GM19238 (cell line): ENCODE data around the gene ESYT1.

Source experiments
- DNase-seq: peaks from one replicate; pipeline ENCODE4 v3.0.0; 2011; ENCODE audit warnings: low spot score; ENCODE audit not compliant: insufficient read length

ESYT1 gene

GRCh38 chr12:56172839-56173238, 44.8 kb downstream of the ESYT1 start:
- no peak for DNase-seq

DNA sequence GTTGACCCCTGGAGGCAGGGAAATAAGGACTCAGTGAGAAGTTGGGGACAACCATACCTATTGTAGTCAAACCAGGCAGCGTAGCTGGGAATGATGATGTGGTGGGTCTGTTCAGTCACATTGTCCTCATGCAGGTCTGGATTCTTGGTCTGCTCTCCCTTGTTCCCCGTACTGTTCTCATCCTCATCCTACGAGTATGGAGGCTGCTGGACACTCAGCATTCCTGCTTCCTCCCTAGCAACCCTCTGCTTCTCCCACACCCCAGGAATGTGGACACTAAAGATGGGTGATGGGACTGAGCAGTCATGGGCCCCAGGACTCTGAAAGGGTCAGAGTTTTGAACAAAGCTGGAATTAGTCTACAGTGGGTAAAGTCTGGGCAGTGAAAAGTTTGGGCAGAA, 50.3 kb downstream of the ESYT1 start:
- no peak for DNase-seq

GRCh38 chr12:56186957-56187356, 58.9 kb downstream of the ESYT1 start:
- no peak for DNase-seq

GRCh38 chr12:56188131-56188777, 60.2 kb downstream of the ESYT1 start:
- no peak for DNase-seq

GRCh38 chr12:56188778-56189098, 60.7 kb downstream of the ESYT1 start:
- DNase-seq = no peak

- DNase-seq = peak; percentile 91
Measured at GRCh38 chr12:56189099-56189917, 61.2 kb downstream of the ESYT1 start, which contains the start of gene SMARCC2. TSS of gene SMARCC2 (minus strand) at chr12:56189483. CDS start at chr12:56189461, 22 bp downstream.

- DNase-seq = peak; percentile 65
Measured at GRCh38 chr12:56189918-56190694, 62.0 kb downstream of the ESYT1 start.

DNA sequence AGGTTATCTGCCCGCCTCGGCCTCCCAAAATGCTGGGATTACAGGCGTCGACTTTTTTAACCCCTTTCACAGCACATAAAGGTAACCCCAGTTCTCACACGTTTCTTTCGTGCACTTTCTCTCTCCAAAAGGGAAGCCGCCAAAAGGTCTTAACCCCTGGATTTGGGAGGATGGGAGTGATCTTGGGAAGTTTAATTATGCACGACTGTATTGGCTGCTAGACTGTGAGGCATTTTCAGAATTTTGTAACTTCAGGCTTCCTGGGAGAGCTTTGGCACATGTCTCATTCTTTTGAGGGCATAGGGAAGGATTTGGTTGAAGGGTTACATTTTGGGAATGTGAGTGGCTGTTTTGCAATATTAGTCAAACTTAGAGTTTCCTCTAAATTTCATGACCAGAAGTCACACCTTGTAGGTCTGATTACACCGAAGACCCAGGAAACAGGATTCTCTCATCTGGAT, 62.7 kb downstream of the ESYT1 start:
- no peak for DNase-seq

- DNase-seq = no peak
Measured at GRCh38 chr12:56192582-56192981, 64.5 kb downstream of the ESYT1 start.

- peak; percentile 45 for DNase-seq
Measured at GRCh38 chr12:56193025-56193578, 65.0 kb downstream of the ESYT1 start.
